PC-3 (cell line): Measurements from ENCODE around the gene CCNDBP1.

ENCODE experiments used
- EZH2 ChIP-seq: fragments of 300-600 bp; sonication (generic); IDR thresholded peaks from one replicate; pipeline ENCODE4 v1.6.1; 2017; ENCODE audit warnings: antibody characterized with exemption, mild to moderate bottlenecking, low read length; ENCODE audit not compliant: unreplicated experiment
- EZH2phosphoT487 ChIP-seq: fragments of 300-600 bp; sonication (generic); IDR thresholded peaks from 2 replicates; pipeline ENCODE4 v1.6.1; 2018; ENCODE audit warnings: mild to moderate bottlenecking, antibody characterized with exemption, low read length, borderline replicate concordance
- TF ChIP-seq, protein P1 (sequence below): fragments of 300-600 bp; sonication (generic); conservative IDR thresholded peaks from 2 replicates; pipeline ENCODE4 v1.5.1; 2017; ENCODE audit warnings: antibody characterized with exemption, low read depth, mild to moderate bottlenecking, low read length

DNA sequence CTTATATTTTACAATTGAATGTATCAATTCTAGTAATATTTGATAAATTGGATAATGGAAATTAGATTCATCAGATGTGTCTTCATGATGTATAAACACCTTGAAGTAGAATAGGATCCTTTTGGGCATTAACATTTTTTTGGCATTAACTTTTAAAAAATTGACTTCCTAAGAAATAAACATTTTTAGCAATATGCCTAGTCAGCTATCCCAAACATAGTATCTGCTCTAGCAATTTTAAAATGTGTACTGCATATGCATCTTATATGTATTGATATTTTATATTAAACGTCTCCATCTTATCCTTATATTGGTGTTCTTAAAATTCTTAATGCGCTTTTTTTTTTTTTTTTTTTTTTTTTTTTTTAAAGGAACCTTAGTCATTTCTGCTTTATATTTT lies 8.5 kb downstream of the CCNDBP1 start:
- TF ChIP-seq, protein P1, sequence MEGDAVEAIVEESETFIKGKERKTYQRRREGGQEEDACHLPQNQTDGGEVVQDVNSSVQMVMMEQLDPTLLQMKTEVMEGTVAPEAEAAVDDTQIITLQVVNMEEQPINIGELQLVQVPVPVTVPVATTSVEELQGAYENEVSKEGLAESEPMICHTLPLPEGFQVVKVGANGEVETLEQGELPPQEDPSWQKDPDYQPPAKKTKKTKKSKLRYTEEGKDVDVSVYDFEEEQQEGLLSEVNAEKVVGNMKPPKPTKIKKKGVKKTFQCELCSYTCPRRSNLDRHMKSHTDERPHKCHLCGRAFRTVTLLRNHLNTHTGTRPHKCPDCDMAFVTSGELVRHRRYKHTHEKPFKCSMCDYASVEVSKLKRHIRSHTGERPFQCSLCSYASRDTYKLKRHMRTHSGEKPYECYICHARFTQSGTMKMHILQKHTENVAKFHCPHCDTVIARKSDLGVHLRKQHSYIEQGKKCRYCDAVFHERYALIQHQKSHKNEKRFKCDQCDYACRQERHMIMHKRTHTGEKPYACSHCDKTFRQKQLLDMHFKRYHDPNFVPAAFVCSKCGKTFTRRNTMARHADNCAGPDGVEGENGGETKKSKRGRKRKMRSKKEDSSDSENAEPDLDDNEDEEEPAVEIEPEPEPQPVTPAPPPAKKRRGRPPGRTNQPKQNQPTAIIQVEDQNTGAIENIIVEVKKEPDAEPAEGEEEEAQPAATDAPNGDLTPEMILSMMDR: no peak
- TF ChIP-seq EZH2phosphoT487 (no peak), EZH2 (no peak)
